ENCODE data around the gene GSKIP.
A peak's percentile ranks its signal among the peaks of the same experiment; 100 is the strongest.

Gene GSKIP

GRCh38 chr14:96380735-96381134, 17.4 kb downstream of the GSKIP start:
- DNase-seq (ENCODE audit: low read depth), result no peak

GRCh38 chr14:96383445-96383844, 20.1 kb downstream of the GSKIP start:
- DNase-seq (ENCODE audit: low read depth), result no peak

GRCh38 chr14:96384053-96384452, 20.7 kb downstream of the GSKIP start:
- DNase-seq (ENCODE audit: low read depth), result no peak

- DNase-seq (ENCODE audit: low read depth), result no peak
Measured at GRCh38 chr14:96384740-96385139, 21.4 kb downstream of the GSKIP start.

GRCh38 chr14:96385385-96385784, 22.1 kb downstream of the GSKIP start:
- DNase-seq (ENCODE audit: low read depth), result no peak

- no peak for DNase-seq (ENCODE audit: low read depth)
Measured at GRCh38 chr14:96390965-96391292, 27.6 kb downstream of the GSKIP start.

GRCh38 chr14:96391293-96392118, 28.2 kb downstream of the GSKIP start:
- peak; percentile 100 for DNase-seq (ENCODE audit: low read depth)

- DNase-seq (ENCODE audit: low read depth), result no peak
Measured at GRCh38 chr14:96393071-96393691, 29.9 kb downstream of the GSKIP start.

GRCh38 chr14:96394047-96394815, 30.9 kb downstream of the GSKIP start:
- no peak for DNase-seq (ENCODE audit: low read depth)

- no peak for DNase-seq (ENCODE audit: low read depth)
Measured at GRCh38 chr14:96398432-96398831, 35.1 kb downstream of the GSKIP start.

GRCh38 chr14:96398921-96399320, 35.6 kb downstream of the GSKIP start:
- no peak for DNase-seq (ENCODE audit: low read depth)

GRCh38 chr14:96399405-96399804, 36.1 kb downstream of the GSKIP start:
- no peak for DNase-seq (ENCODE audit: low read depth)

GRCh38 chr14:96400495-96400894, 37.2 kb downstream of the GSKIP start:
- DNase-seq (ENCODE audit: low read depth), result no peak

- DNase-seq (ENCODE audit: low read depth), result no peak
Measured at GRCh38 chr14:96403409-96403808, 40.1 kb downstream of the GSKIP start.

GRCh38 chr14:96405677-96406076, 42.4 kb downstream of the GSKIP start:
- no peak for DNase-seq (ENCODE audit: low read depth)

GRCh38 chr14:96407935-96408570, 44.7 kb downstream of the GSKIP start:
- no peak for DNase-seq (ENCODE audit: low read depth)

GRCh38 chr14:96408608-96409007, 45.3 kb downstream of the GSKIP start:
- no peak for DNase-seq (ENCODE audit: low read depth)

GRCh38 chr14:96409701-96410100, 46.4 kb downstream of the GSKIP start:
- no peak for DNase-seq (ENCODE audit: low read depth)

- DNase-seq (ENCODE audit: low read depth), result no peak
Measured at GRCh38 chr14:96410119-96410518, 46.8 kb downstream of the GSKIP start.

GRCh38 chr14:96413526-96413925, 50.2 kb downstream of the GSKIP start:
- no peak for DNase-seq (ENCODE audit: low read depth)

- DNase-seq (ENCODE audit: low read depth), result no peak
Measured at GRCh38 chr14:96415559-96415958, 52.2 kb downstream of the GSKIP start.

- no peak for DNase-seq (ENCODE audit: low read depth)
Measured at GRCh38 chr14:96416292-96416691, 53.0 kb downstream of the GSKIP start.

GRCh38 chr14:96417254-96417653, 53.9 kb downstream of the GSKIP start:
- no peak for DNase-seq (ENCODE audit: low read depth)
